GM10248 (cell line): ENCODE results near the gene PHKG2.

Experiments
- CTCF ChIA-PET: fragments of 300-600 bp; sonication (Branson Sonifier 250); formaldehyde crosslinking; extraction: SDS; loops from one replicate; lab custom pipeline; 2021; ENCODE audit warnings: antibody characterized with exemption; lab: Yijun Ruan, JAX
- POLR2A ChIA-PET: fragments of 350-650 bp; sonication (Branson Sonifier 250); formaldehyde crosslinking; extraction: SDS; loops from one replicate; lab custom pipeline; 2020; ENCODE audit warnings: antibody characterized with exemption; lab: Yijun Ruan, JAX
- DNase-seq: peaks from one replicate; pipeline ENCODE4 v3.0.0; 2012; ENCODE audit errors: extremely low spot score
- TF ChIP-seq, protein P1 (sequence below): IDR thresholded peaks from 2 replicates; pipeline ENCODE4 v1.5.1; 2012; ENCODE audit warnings: mild to moderate bottlenecking, low read depth; ENCODE audit errors: extremely low read depth, missing control alignments, control extremely low read depth

PHKG2 gene

DNA sequence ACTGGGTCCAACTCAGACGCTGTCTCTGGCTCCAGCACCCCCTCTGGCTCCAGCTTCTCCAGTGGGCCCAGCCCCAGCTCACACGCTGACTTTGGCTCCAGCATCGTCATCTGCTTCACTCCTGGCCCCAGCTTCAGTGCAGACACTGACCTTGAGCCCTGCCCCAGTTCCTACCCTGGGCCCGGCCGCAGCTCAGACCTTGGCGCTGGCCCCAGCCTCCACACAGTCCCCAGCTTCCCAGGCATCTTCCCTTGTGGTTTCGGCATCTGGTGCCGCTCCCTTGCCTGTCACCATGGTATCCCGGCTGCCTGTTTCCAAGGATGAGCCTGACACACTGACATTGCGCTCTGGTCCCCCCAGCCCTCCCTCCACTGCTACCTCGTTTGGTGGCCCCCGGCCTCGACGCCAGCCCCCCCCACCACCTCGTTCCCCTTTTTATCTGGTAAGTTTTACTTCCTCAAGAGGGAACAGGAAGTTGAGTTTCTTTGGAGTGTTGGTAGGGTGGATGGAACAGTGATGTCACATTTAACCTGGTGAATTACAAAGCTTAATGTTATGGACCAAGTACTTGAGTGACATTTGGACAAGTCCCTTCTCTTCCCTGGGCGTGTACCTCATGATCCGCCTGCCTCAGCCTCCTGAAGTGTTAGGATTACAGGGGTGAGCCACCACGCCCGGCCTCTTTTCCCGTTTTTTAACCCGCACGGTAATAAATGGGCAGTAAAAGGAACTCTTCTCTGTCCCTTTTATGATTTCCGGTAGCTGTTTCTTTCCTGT, 23.4 kb upstream of the PHKG2 start:
- TF ChIP-seq, protein P1, sequence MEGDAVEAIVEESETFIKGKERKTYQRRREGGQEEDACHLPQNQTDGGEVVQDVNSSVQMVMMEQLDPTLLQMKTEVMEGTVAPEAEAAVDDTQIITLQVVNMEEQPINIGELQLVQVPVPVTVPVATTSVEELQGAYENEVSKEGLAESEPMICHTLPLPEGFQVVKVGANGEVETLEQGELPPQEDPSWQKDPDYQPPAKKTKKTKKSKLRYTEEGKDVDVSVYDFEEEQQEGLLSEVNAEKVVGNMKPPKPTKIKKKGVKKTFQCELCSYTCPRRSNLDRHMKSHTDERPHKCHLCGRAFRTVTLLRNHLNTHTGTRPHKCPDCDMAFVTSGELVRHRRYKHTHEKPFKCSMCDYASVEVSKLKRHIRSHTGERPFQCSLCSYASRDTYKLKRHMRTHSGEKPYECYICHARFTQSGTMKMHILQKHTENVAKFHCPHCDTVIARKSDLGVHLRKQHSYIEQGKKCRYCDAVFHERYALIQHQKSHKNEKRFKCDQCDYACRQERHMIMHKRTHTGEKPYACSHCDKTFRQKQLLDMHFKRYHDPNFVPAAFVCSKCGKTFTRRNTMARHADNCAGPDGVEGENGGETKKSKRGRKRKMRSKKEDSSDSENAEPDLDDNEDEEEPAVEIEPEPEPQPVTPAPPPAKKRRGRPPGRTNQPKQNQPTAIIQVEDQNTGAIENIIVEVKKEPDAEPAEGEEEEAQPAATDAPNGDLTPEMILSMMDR = no peak
- DNase-seq = no peak
- POLR2A ChIA-PET = no interaction called here
- CTCF ChIA-PET = interaction anchor here (1.0 to 3.1 kb wide), 3 partner anchors 22 to 177 kb away, joined by 3 to 10 read pairs (median 3); no protein-coding TSS in a partner anchor

DNA sequence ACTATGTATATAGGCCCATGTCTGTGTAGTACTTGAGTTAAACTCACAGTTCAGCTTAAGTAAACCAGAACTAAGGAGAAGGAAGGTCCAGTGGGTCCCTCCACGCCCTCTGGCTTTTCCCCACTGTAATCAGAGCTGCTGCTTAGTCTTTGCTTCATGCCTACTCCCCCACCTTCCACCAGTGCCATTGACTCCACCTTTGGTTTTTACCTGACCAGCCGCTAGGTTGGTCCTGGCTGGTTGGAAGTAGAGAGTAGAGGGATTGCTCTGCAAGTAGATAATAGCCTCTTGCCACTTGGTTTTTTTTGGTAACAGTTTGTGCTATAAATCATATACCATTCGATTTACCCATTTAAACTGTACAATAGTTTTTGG, 22.8 kb upstream of the PHKG2 start:
- ChIA-PET CTCF (interaction anchor here (3.1 kb wide), 1 partner anchor 31 kb away, joined by 10 read pairs; no protein-coding TSS in a partner anchor), POLR2A (no interaction called here)
- TF ChIP-seq, protein P1 = no peak
- no peak for DNase-seq

DNA sequence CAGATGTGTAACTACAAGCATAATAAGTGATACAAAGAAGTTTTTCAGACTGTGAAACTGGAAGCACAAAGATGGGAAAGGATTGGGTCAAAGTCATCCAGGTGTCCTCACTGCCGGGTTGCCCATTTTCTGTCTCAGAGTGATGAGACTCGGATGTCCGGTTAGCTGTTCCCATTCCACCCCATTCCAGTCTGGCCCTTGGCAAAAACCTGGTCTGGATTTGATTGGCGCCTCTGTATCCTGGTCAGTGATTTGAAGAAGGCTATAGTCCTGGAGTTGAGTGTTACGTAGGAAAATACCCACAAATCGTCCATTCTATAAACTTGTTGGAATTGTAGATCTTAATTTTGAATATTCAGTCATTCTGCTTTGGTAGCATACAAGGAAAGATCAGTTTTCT, 19.9 kb upstream of the PHKG2 start:
- CTCF ChIA-PET = interaction anchor here (1.5 kb wide), 1 partner anchor 12 kb away, joined by 4 read pairs; no protein-coding TSS in a partner anchor
- TF ChIP-seq, protein P1 = no peak
- no peak for DNase-seq
- POLR2A ChIA-PET = interaction anchor here (0.6 kb wide), 1 partner anchor 211 kb away, joined by 7 read pairs; no protein-coding TSS in a partner anchor

- POLR2A ChIA-PET = no interaction called here
- TF ChIP-seq, protein P1 = no peak
Observed at GRCh38 chr16:30728899-30729672, 19.1 kb upstream of the PHKG2 start.

GRCh38 chr16:30731411-30731810, 16.8 kb upstream of the PHKG2 start:
- no peak for DNase-seq
- POLR2A ChIA-PET = no interaction called here
- CTCF ChIA-PET = no interaction called here
- TF ChIP-seq, protein P1 = no peak

More at GRCh38 chr16:30728899-30729672, 19.1 kb upstream of the PHKG2 start:
- DNase-seq = no peak
- CTCF ChIA-PET = interaction anchor here (1.1 kb wide), 1 partner anchor 11 kb away, joined by 3 read pairs; a partner anchor contains a TSS
